ENCODE data around the gene STPG4.

The STPG4 gene

DNA sequence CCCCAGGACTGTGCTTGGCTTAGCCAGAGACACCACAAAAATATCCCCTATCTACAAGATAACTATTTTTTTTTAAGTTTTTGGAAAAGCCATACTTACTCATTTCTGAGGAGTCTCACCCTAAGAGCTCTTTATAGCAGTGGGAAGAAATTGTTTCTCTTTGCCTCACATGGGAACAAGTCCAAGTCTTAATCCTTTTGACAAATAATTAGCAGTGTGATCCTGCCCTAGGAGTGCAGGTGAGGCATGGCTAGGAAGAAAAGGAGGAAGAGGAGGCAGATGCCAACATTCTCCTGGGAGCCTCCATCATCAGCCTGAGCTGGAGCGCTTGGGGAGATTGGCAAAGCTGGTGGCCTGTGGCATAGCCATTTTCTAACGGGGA is 115.6 kb downstream of the STPG4 start (continued):
- TF ChIP-seq TCF4 (CRISPR knock-in tag; IDR thresholded peaks at IDR 0.05; ENCODE audit: borderline replicate concordance) (no peak), SNAI2 (CRISPR knock-in tag; IDR thresholded peaks at IDR 0.05) (no peak)
- TF ChIP-seq, protein P1, sequence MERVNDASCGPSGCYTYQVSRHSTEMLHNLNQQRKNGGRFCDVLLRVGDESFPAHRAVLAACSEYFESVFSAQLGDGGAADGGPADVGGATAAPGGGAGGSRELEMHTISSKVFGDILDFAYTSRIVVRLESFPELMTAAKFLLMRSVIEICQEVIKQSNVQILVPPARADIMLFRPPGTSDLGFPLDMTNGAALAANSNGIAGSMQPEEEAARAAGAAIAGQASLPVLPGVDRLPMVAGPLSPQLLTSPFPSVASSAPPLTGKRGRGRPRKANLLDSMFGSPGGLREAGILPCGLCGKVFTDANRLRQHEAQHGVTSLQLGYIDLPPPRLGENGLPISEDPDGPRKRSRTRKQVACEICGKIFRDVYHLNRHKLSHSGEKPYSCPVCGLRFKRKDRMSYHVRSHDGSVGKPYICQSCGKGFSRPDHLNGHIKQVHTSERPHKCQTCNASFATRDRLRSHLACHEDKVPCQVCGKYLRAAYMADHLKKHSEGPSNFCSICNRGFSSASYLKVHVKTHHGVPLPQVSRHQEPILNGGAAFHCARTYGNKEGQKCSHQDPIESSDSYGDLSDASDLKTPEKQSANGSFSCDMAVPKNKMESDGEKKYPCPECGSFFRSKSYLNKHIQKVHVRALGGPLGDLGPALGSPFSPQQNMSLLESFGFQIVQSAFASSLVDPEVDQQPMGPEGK (CRISPR knock-in tag; IDR thresholded peaks at IDR 0.05; ENCODE audit: borderline replicate concordance), result no peak

DNA sequence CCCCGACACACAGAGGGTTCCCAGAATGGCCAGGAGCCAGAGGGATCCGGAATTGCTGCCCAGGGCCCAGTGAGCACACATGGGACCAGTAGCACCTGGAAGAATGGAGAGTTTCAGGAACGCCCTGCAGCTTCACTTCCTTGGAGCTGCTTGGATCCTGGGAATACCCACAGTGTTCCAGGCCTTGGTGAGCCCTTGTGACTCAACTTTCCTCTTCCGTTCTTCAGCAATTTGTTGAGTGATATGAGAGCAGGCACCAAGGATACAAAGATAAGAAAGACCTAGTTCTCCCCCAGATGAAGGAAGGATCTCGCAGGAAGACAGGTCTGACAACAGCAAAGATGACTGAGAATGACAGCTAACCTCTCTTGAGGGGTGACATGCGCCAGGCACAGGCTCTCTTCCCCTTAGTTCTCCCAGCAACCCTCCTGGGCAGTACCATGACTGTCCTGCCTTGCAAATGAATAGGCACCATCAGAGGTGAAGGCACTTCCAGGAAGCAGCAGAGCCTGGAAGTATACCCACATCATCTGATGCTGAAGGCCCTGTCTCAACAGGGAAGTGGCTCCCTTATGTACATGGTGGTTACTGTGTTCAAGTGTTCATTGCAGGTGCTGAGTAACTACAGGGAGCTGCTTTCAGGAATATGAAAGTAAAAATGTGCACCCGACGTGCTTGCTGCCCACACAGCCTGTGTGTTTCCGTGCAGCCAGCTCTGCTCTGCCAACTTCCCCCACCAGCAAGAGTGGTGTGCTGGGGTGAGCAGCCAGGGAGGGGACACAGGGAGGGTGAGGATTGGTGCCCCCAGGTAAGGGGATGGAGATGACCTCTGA is 116.2 kb downstream of the STPG4 start:
- ATAC-seq, result no peak
- no peak for TF ChIP-seq ISL1 (CRISPR knock-in tag; IDR thresholded peaks at IDR 0.05)
- TF ChIP-seq ESRRG (CRISPR knock-in tag; IDR thresholded peaks at IDR 0.05), result no peak
- TF ChIP-seq ZC3H10 (CRISPR knock-in tag; IDR thresholded peaks at IDR 0.05), result no peak
- TF ChIP-seq TOX (CRISPR knock-in tag; IDR thresholded peaks at IDR 0.05; ENCODE audit: borderline replicate concordance), result no peak
- no peak for TF ChIP-seq GLIS3 (CRISPR knock-in tag; IDR thresholded peaks at IDR 0.05)
- TF ChIP-seq ZNF8 (CRISPR knock-in tag; IDR thresholded peaks at IDR 0.05), result no peak
- TF ChIP-seq, protein P1 (CRISPR knock-in tag; IDR thresholded peaks at IDR 0.05; ENCODE audit: borderline replicate concordance), result no peak
- TF ChIP-seq ARNTL (CRISPR knock-in tag; IDR thresholded peaks at IDR 0.05; ENCODE audit: borderline replicate concordance, low read depth), result no peak
- TF ChIP-seq ZNF70 (CRISPR knock-in tag; IDR thresholded peaks at IDR 0.05), result no peak
- TF ChIP-seq, protein P2, sequence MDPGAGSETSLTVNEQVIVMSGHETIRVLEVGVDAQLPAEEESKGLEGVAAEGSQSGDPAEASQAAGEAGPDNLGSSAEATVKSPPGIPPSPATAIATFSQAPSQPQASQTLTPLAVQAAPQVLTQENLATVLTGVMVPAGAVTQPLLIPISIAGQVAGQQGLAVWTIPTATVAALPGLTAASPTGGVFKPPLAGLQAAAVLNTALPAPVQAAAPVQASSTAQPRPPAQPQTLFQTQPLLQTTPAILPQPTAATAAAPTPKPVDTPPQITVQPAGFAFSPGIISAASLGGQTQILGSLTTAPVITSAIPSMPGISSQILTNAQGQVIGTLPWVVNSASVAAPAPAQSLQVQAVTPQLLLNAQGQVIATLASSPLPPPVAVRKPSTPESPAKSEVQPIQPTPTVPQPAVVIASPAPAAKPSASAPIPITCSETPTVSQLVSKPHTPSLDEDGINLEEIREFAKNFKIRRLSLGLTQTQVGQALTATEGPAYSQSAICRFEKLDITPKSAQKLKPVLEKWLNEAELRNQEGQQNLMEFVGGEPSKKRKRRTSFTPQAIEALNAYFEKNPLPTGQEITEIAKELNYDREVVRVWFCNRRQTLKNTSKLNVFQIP (CRISPR knock-in tag; IDR thresholded peaks at IDR 0.05; ENCODE audit: borderline replicate concordance, low read depth), result no peak
- no peak for TF ChIP-seq RARB (CRISPR knock-in tag; IDR thresholded peaks at IDR 0.05)
- TF ChIP-seq, protein P3, sequence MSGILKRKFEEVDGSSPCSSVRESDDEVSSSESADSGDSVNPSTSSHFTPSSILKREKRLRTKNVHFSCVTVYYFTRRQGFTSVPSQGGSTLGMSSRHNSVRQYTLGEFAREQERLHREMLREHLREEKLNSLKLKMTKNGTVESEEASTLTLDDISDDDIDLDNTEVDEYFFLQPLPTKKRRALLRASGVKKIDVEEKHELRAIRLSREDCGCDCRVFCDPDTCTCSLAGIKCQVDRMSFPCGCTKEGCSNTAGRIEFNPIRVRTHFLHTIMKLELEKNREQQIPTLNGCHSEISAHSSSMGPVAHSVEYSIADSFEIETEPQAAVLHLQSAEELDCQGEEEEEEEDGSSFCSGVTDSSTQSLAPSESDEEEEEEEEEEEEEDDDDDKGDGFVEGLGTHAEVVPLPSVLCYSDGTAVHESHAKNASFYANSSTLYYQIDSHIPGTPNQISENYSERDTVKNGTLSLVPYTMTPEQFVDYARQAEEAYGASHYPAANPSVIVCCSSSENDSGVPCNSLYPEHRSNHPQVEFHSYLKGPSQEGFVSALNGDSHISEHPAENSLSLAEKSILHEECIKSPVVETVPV (CRISPR knock-in tag; IDR thresholded peaks at IDR 0.05), result no peak
- no peak for TF ChIP-seq ZFP3 (CRISPR knock-in tag; IDR thresholded peaks at IDR 0.05)
- TF ChIP-seq TCF4 (CRISPR knock-in tag; IDR thresholded peaks at IDR 0.05; ENCODE audit: borderline replicate concordance), result no peak
- no peak for TF ChIP-seq ZNF565 (CRISPR knock-in tag; conservative IDR thresholded peaks at IDR 0.05; ENCODE audit: low read depth)

DNA sequence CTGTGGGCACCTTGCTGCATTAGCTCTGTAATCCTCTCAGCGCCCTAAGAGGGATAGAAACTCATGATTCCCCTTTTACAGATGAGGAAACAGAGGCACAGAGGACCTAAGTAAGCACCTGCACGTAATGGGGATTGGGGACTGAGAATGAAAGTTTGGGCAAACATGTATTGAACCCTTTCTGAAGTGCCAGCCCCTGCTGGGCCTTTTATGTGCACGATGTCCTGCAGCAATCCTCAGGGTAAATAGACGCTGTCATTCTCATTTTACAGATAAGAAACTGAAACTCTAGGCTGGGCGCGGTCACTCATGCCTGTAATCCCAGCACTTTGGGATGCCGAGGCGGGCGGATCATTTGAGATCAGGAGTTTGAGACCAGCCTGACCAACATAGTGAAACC is 117.4 kb downstream of the STPG4 start:
- ATAC-seq, result no peak
- TF ChIP-seq, protein P1 (CRISPR knock-in tag; IDR thresholded peaks at IDR 0.05; ENCODE audit: borderline replicate concordance), result no peak
- TF ChIP-seq CSDC2 (CRISPR knock-in tag; IDR thresholded peaks at IDR 0.05) (no peak), BACH2 (CRISPR knock-in tag; IDR thresholded peaks at IDR 0.05; ENCODE audit: borderline replicate concordance) (no peak), OSR1 (CRISPR knock-in tag; IDR thresholded peaks at IDR 0.05) (no peak), GLIS3 (CRISPR knock-in tag; IDR thresholded peaks at IDR 0.05) (no peak), TCF4 (CRISPR knock-in tag; IDR thresholded peaks at IDR 0.05; ENCODE audit: borderline replicate concordance) (no peak), ZNF8 (CRISPR knock-in tag; IDR thresholded peaks at IDR 0.05) (no peak), ZNF565 (CRISPR knock-in tag; conservative IDR thresholded peaks at IDR 0.05; ENCODE audit: low read depth) (no peak), SNAI2 (CRISPR knock-in tag; IDR thresholded peaks at IDR 0.05) (no peak), TOX (CRISPR knock-in tag; IDR thresholded peaks at IDR 0.05; ENCODE audit: borderline replicate concordance) (no peak), ARNTL (CRISPR knock-in tag; IDR thresholded peaks at IDR 0.05; ENCODE audit: borderline replicate concordance, low read depth) (no peak), ZFP3 (CRISPR knock-in tag; IDR thresholded peaks at IDR 0.05) (no peak), ZNF70 (CRISPR knock-in tag; IDR thresholded peaks at IDR 0.05) (no peak), ZC3H10 (CRISPR knock-in tag; IDR thresholded peaks at IDR 0.05) (no peak)
- TF ChIP-seq, protein P4, sequence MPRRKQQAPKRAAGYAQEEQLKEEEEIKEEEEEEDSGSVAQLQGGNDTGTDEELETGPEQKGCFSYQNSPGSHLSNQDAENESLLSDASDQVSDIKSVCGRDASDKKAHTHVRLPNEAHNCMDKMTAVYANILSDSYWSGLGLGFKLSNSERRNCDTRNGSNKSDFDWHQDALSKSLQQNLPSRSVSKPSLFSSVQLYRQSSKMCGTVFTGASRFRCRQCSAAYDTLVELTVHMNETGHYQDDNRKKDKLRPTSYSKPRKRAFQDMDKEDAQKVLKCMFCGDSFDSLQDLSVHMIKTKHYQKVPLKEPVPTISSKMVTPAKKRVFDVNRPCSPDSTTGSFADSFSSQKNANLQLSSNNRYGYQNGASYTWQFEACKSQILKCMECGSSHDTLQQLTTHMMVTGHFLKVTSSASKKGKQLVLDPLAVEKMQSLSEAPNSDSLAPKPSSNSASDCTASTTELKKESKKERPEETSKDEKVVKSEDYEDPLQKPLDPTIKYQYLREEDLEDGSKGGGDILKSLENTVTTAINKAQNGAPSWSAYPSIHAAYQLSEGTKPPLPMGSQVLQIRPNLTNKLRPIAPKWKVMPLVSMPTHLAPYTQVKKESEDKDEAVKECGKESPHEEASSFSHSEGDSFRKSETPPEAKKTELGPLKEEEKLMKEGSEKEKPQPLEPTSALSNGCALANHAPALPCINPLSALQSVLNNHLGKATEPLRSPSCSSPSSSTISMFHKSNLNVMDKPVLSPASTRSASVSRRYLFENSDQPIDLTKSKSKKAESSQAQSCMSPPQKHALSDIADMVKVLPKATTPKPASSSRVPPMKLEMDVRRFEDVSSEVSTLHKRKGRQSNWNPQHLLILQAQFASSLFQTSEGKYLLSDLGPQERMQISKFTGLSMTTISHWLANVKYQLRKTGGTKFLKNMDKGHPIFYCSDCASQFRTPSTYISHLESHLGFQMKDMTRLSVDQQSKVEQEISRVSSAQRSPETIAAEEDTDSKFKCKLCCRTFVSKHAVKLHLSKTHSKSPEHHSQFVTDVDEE (CRISPR knock-in tag; IDR thresholded peaks at IDR 0.05), result no peak
- TF ChIP-seq, protein P5, sequence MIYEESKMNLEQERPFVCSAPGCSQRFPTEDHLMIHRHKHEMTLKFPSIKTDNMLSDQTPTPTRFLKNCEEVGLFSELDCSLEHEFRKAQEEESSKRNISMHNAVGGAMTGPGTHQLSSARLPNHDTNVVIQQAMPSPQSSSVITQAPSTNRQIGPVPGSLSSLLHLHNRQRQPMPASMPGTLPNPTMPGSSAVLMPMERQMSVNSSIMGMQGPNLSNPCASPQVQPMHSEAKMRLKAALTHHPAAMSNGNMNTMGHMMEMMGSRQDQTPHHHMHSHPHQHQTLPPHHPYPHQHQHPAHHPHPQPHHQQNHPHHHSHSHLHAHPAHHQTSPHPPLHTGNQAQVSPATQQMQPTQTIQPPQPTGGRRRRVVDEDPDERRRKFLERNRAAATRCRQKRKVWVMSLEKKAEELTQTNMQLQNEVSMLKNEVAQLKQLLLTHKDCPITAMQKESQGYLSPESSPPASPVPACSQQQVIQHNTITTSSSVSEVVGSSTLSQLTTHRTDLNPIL (CRISPR knock-in tag; IDR thresholded peaks at IDR 0.05; ENCODE audit: low read depth), result no peak
